ENCODE data around the gene PBX1.

GRCh38 chr1:164804366-164804765 lies 245.4 kb downstream of the PBX1 start:
- TF ChIP-seq CTCF (IDR thresholded peaks at IDR 0.05) (no peak), POLR2A (IDR thresholded peaks at IDR 0.05) (no peak), POLR2AphosphoS5 (IDR thresholded peaks at IDR 0.05) (no peak), EP300 (IDR thresholded peaks at IDR 0.05) (no peak)
